Smooth muscle cell (in vitro differentiated cells): ENCODE data around the gene TPRN. TPM values are rescaled to one million over a fixed set of nuclear protein-coding genes. Genes with fewer than 3 reads are reported as not detected.

Experiments used
- DNase-seq: peaks from one replicate; lab custom pipeline; 2025; ENCODE audit not compliant: unreplicated experiment; lab: John Stamatoyannopoulos, UW
- H2AFZ ChIP-seq: fragments of 200-600 bp; sonication (generic); 2 replicates; pipeline ENCODE4 v1.6.0; 2016; ENCODE audit warnings: antibody characterized with exemption, low read depth, mild to moderate bottlenecking
- H3F3A ChIP-seq: fragments of 200-600 bp; sonication (generic); 2 replicates; pipeline ENCODE4 v1.6.0; 2017; ENCODE audit warnings: antibody characterized with exemption, low read depth
- H3K27ac ChIP-seq: fragments of 200-600 bp; sonication (generic); 2 replicates; pipeline ENCODE4 v1.5.1; 2016; ENCODE audit warnings: low read depth, mild to moderate bottlenecking
- H3K27me3 ChIP-seq: fragments of 200-600 bp; sonication (generic); 2 replicates; pipeline ENCODE4 v1.6.1; 2016; ENCODE audit warnings: low read depth, mild to moderate bottlenecking
- H3K36me3 ChIP-seq: fragments of 200-600 bp; sonication (generic); 2 replicates; pipeline ENCODE4 v1.5.1; 2016; ENCODE audit warnings: low read depth
- H3K4me1 ChIP-seq: fragments of 200-600 bp; sonication (generic); 2 replicates; pipeline ENCODE4 v1.5.1; 2016; ENCODE audit warnings: low read depth
- H3K4me2 ChIP-seq: fragments of 200-600 bp; sonication (generic); 2 replicates; pipeline ENCODE4 v1.6.0; 2016; ENCODE audit warnings: mild to moderate bottlenecking
- H3K4me3 ChIP-seq: fragments of 200-600 bp; sonication (generic); 2 replicates; pipeline ENCODE4 v1.5.1; 2016; ENCODE audit warnings: mild to moderate bottlenecking
- H3K79me2 ChIP-seq: fragments of 200-600 bp; sonication (generic); 2 replicates; pipeline ENCODE4 v1.6.0; 2016; ENCODE audit warnings: low read depth, mild to moderate bottlenecking
- H3K9ac ChIP-seq: fragments of 200-600 bp; sonication (generic); 2 replicates; pipeline ENCODE4 v1.6.0; 2016; ENCODE audit warnings: low read depth
- H3K9me3 ChIP-seq: fragments of 200-600 bp; sonication (generic); replicated peaks from 2 replicates; pipeline ENCODE4 v1.5.1; 2016; ENCODE audit warnings: low read depth
- H4K20me1 ChIP-seq: fragments of 200-600 bp; sonication (generic); 2 replicates; pipeline ENCODE4 v1.6.0; 2016; ENCODE audit warnings: low read depth
- WGBS: methylation state at CpG from one replicate; pipeline ENCODE4 v1.1.7; 2016; ENCODE audit warnings: low lambda C conversion rate; 5-methylcytosine and 5-hydroxymethylcytosine counted together
- polyA plus RNA-seq: library from polyadenylated mRNA; unstranded; fragments of >200 nt; fragmentation: Nextera tagmentation; extraction: Ambion mirVana; gene quantifications from 2 replicates; pipeline ENCODE4 v1.2.1, GENCODE V29; 2016
- total RNA-seq: library from RNA; depleted of rRNA; stranded (reverse); fragments of >200 nt; gene quantifications from 2 replicates; pipeline ENCODE4 v1.2.3, GENCODE V29; 2014
- TF ChIP-seq, protein P1 (sequence below): fragments of 200-600 bp; sonication (generic); IDR thresholded peaks from 2 replicates; pipeline ENCODE4 v1.5.1; 2017; ENCODE audit warnings: borderline replicate concordance, mild to moderate bottlenecking, antibody characterized with exemption; ENCODE audit not compliant: insufficient read depth, poor library complexity, severe bottlenecking

Gene TPRN
- total and polyA plus RNA-seq, 2 experiments from 2014 or later, result 4.0 to 19.0 TPM

DNA sequence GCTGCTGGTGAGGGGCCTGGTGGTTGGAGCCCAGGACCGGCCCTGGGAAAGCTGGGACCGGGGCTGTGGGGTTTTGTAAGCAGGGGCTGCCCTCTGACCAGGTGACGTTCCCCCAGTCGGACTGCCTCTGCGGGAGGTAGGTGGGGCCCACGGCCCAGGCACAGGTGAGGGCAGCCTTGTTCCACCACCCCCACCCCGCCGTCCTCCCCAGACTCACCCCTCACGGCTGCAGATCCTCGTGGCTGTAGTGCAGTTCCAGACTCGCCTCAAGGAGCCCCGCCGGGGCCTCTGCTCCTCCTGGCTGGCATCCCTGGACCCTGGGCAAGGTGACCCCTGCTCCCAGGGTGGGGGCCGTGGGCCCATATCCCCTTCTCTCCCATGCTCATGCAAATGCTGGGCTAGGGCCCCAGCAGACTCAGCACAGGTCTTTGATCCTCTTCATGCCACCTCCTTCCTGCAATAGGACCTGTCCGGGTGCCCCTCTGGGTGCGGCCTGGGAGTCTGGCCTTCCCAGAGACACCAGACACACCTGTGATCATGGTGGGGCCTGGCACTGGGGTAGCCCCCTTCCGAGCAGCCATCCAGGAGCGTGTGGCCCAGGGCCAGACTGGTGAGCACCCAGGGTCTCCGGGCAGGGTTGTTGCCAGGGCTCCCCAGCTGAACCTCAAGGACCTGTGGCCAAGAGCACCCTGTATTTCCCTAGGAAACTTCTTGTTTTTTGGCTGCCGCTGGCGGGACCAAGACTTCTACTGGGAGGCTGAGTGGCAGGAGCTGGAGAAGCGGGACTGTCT is 14.8 kb upstream of the TPRN start:
- no peaks in the 10 kb centered on the region for H3K79me2 ChIP-seq
- H3K4me3 ChIP-seq, result no peak overlapping the region
- WGBS, result 97% methylated on average over 22 of the region's 22 CpGs
- no peak overlapping the region for H3K27ac ChIP-seq
- H3K36me3 ChIP-seq, result no peaks in the 10 kb centered on the region
- no peaks in the 10 kb centered on the region for H3K27me3 ChIP-seq
- no peak overlapping the region for H3K4me2 ChIP-seq
- H3F3A ChIP-seq, result no peaks in the 10 kb centered on the region
- no peak overlapping the region for H3K9ac ChIP-seq
- no peaks in the 10 kb centered on the region for H4K20me1 ChIP-seq
- H2AFZ ChIP-seq, result no peak overlapping the region
- H3K4me1 ChIP-seq, result no peaks in the 10 kb centered on the region
- no peaks in the 10 kb centered on the region for H3K9me3 ChIP-seq
- TF ChIP-seq, protein P1, sequence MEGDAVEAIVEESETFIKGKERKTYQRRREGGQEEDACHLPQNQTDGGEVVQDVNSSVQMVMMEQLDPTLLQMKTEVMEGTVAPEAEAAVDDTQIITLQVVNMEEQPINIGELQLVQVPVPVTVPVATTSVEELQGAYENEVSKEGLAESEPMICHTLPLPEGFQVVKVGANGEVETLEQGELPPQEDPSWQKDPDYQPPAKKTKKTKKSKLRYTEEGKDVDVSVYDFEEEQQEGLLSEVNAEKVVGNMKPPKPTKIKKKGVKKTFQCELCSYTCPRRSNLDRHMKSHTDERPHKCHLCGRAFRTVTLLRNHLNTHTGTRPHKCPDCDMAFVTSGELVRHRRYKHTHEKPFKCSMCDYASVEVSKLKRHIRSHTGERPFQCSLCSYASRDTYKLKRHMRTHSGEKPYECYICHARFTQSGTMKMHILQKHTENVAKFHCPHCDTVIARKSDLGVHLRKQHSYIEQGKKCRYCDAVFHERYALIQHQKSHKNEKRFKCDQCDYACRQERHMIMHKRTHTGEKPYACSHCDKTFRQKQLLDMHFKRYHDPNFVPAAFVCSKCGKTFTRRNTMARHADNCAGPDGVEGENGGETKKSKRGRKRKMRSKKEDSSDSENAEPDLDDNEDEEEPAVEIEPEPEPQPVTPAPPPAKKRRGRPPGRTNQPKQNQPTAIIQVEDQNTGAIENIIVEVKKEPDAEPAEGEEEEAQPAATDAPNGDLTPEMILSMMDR, result no peak
- DNase-seq, result no peak

- H3K9ac ChIP-seq, result no peak overlapping the region
- H2AFZ ChIP-seq, result no peak overlapping the region
- H4K20me1 ChIP-seq, result no peaks in the 10 kb centered on the region
- no peak overlapping the region for H3K4me2 ChIP-seq
- no peaks in the 10 kb centered on the region for H3K9me3 ChIP-seq
- no peaks in the 10 kb centered on the region for H3K79me2 ChIP-seq
- no peak overlapping the region for H3K27ac ChIP-seq
- 98% methylated on average over 16 of the region's 19 CpGs for WGBS
- H3K27me3 ChIP-seq, result no peaks in the 10 kb centered on the region
- no peaks in the 10 kb centered on the region for H3F3A ChIP-seq
- TF ChIP-seq, protein P1, result no peak
- no peaks in the 10 kb centered on the region for H3K36me3 ChIP-seq
- H3K4me3 ChIP-seq, result no peak overlapping the region
- no peaks in the 10 kb centered on the region for H3K4me1 ChIP-seq
- DNase-seq, result no peak
Observed at GRCh38 chr9:137214620-137215019, 14.1 kb upstream of the TPRN start.

GRCh38 chr9:137213160-137214060 is 12.9 kb upstream of the TPRN start:
- Histone ChIP-seq H3K4me2 (no peak overlapping the region), H3K27ac (no peak overlapping the region), H3K9ac (no peak overlapping the region), H3K36me3 (no peaks in the 10 kb centered on the region), H3K4me3 (no peak overlapping the region), H3F3A (no peaks in the 10 kb centered on the region), H3K4me1 (no peaks in the 10 kb centered on the region), H2AFZ (no peak overlapping the region), H3K27me3 (no peaks in the 10 kb centered on the region), H3K9me3 (no peaks in the 10 kb centered on the region), H4K20me1 (no peaks in the 10 kb centered on the region), H3K79me2 (no peaks in the 10 kb centered on the region)
- 97% methylated on average over 43 of the region's 49 CpGs for WGBS
- no peak for DNase-seq
- TF ChIP-seq, protein P1, result no peak
